Activated CD4-positive, alpha-beta T cell treated with anti-CD3 and anti-CD28 coated beads, Interleukin-2, amount 50 U/mL, for 16 hours (primary cell): ENCODE measurements around the gene TMEM81.

ENCODE experiments used
- DNase-seq: peaks from one replicate; pipeline ENCODE4 v3.0.0-alpha.2; 2020

Gene TMEM81, protein sequence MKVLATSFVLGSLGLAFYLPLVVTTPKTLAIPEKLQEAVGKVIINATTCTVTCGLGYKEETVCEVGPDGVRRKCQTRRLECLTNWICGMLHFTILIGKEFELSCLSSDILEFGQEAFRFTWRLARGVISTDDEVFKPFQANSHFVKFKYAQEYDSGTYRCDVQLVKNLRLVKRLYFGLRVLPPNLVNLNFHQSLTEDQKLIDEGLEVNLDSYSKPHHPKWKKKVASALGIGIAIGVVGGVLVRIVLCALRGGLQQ

DNA sequence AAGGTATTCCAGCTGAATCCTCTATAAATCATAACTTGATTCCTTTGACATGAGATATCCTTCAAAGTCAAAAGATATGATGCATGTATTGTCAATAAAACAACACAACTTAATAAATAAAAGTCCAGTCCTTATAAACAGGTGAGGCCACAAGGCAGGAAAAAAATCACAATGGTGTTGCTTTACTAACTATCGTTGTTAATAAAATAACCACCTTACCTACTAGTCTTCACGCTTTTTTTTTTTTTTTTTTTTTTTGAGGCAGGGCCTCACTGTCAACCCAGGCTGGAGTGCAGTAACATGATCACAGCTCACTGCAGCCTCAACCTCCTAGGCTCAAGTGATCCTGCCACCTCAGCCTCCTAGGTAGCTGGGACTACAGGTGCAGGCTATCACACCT lies at the start of gene TMEM81:
TSS of gene TMEM81 (minus strand) at position 101 of the 400 bp plus-strand sequence. CDS start 140 bp downstream, outside the sequence.
- DNase-seq: no peak

DNA sequence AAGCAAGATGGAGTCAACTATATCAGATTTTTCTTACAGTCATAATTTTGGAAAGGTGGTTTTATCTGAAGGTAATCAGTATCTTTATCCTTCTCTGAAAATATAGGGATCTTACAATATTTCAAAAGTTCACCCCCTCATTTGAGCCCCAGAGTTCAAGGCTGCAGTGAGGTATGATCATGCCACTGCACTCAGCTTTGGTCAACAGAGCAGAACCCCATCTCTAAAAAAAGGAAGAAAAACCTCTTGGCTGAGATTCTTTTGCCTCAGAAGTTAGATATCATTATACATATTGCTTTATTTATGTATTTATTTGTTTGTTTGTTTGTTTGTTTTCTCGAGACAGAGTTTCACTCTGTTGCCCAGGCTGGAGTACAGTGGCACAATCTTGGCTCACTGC lies 49.0 kb upstream of the TMEM81 start:
- DNase-seq: no peak

DNA sequence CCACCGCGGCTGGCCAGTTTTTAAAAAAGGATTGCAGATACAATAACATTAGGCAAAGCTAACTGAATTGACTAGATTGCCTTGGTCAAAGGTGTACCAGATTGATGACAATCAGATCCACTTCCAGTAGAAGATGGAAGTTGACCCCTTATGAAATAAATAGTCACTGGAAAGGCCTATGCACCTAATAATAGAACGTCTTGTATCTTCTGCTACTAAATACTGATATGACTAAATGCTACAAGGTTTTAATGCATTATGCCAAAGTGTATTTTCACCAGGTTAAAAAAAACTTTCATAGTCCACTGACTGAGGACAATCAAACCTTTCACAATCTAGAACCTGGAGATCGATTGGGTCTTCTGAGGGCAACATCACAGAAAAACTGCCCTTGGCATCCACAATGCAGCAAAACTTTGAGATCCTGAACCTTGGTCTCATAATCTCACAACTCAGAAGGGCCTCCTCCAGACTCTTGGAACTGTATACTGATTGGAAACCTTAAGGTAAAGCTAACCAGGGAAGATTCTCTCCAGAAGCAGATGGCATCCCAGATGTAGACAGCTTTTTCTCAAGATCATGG lies 45.3 kb upstream of the TMEM81 start:
- no peak for DNase-seq

DNA sequence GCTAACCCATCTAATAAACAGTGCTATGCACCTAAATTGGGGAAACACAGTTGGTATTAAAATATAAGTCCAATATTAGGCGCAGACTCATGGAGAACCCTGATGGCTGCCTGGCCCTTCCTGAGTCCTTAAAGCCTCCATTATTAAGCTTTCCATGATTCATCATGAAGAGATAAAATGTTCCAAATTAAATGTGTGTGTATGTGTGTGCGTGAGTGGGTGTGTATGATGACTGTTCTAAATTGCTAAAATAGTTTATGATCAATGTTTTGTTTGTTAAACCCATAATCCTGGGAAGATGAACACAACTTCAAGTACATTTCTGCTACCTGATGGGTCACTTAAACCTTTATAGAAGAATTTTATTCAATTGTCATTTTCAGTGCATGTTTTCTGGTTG lies 43.8 kb upstream of the TMEM81 start:
- DNase-seq: no peak

DNA sequence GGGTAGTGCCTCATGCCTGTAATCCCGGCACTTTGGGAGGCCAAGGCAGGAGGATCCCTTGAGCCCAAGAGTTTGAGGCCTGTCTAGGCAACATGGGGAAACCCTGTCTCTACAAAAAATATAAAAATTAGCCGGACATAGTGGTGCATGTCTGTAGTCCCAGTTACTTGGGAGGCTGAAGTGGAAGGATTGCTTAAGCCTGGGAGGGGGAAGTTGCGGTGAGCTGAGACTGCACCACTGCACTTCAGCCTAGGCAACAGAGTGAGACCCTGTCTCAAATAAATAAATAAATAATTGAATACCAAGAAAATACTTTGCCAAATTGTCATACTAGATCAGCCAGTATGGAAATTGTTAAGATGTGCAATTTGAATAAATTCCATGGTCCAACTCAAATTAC lies 43.4 kb upstream of the TMEM81 start:
- no peak for DNase-seq

DNA sequence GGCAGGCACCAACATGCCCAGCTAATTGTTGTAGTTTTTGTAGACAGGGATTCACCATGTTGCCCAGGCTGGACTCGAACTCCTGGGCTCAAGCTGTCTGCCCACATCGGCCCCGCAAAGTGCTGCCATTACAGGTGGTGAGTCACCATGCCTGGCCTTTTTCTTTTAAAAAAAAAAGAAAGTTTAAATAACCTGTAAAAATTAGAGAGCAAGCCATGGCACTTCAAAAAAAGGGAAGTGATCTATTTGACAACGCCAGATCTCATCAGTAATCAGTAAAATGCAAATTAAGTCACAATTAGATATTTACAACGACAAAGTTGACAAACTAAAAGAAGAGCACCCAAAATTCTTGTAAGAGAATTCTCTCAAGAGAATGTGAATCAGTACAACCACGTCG lies 40.5 kb upstream of the TMEM81 start:
- no peak for DNase-seq

DNA sequence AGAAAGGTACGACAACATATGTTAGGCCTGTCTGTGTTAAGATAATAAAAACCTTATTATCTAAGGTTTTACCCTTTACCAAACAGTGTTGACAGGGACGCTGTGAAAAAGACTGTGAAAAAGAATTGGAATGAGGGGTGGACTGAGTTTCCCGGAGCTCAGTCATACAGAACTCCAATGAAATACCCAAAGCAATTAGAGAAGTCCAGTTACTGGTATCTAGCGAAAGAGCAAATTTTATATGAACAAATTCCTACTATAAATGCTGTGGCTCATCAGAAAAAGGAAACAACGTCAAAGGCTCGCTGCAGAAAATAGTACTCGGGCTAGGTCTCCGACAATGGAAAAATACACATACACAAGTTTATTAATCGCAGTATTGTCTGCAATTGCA lies 38.2 kb upstream of the TMEM81 start:
- no peak for DNase-seq

DNA sequence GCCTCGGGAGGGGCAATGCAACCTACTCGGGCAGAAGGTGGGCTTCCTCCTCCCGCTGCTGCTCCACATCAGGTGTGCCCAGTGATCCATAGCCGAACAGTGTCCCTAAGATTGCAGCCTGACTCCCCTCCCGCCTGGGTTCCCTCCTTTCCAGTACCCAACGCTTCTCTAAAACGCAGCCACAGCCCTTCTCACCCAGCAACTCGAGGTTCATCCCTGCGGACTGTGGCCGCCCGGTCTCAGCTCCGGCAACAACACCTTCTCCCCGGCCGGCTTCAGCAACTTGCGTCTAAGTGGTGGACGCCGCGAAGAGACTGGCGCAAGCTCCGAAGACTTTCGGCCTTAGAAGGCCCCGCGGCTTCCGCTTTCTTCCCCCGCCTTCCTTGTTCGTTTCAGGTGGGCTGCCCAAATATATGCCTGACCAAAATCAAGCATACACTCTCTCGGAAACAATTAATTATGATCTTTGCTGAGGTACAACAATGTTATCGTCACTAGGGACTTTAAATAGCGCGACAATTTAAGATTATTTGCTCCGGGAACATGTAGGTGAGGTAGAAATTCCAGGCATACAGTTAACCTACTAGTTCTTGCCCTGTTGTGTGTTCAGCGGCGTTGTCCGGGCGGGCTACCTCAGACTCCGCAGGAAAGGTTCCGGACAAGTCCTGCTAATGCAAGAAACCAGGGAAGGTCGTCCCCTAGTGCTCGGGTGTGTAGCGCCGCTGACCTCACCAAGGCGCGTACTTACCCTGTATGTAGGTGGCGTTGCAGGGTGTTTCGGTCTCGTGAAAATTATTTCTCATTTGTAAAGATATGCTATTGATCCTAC lies 37.6 kb upstream of the TMEM81 start, which contains the start of gene RBBP5:
TSS of gene RBBP5 (minus strand) at position 319 of the 829 bp plus-strand sequence. CDS start at position 214, 105 bp downstream.
- DNase-seq: peak; percentile 97

DNA sequence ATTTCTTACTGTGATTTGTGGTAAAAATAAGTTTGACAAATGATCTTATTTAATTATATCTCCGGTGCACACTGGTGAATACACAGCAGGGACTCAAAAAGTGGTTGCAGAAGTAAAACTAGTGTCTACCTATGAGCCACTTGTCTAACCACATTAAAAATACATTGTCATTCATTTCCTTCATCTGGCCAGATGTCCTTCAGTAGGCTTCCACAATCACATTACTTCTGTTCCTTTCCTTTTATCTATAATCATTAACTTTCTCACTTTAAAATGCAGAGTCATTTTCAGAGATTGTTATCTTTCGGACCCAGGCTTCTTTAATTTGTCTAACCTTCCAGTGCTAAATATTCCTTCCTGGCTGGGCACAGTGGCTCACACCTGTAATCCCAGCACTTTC lies 34.5 kb upstream of the TMEM81 start:
- DNase-seq: no peak

DNA sequence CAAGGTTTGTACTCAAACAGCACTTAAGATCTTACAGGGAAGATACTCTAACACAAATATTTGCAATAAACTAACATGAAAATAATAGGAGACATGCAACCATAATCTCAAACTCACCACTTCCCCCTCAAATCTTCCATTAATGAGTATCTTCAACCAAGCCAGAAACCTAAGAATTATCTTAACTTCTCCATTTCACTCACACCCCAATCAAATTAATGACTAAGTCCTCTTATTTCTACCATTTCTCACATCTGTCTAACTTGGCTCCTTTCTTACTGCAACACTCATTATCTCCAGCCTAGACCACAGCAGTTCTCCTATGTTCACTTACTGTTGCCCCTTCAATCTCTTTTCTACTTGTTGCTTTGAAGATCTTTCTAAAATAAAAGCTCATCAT lies 27.1 kb upstream of the TMEM81 start:
- peak; percentile 4 for DNase-seq

DNA sequence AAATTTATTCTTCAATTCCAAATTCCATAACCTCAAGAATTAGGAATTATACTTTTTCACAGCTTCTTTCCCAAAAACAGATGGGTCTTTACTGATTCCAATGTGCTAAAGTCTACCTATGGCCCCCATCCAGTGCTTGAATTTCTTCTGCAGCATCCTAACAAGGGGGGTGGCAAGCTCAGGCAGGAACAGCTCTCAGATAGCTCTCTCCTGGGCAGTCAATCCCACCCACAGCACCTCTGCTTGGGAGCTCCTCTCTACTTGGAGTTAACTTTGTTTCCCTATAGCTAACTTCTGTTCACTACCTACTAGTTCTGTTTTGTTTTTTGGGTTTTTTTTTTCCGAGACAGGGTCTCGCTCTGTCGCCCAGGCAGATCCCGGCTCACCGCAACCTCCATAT lies 25.5 kb upstream of the TMEM81 start:
- DNase-seq: no peak

DNA sequence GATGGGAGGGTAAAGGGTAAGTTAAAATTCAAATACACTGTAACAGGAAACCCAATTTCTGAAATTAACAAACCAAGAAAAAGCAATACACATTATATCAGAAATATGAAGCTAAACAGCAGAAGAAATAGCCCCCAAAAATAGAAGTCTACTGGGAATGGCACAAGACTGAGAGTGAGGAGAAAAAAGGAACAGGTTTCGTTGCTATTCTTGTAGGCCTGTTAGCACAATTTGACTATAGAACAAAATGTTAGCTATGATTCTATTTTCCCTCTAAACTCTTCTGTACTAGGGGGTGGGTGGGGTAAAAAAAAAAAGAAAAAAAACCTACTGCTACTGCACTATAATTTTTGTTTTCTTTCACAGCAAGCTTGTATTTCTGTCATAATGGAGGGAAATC lies 25.0 kb upstream of the TMEM81 start:
- DNase-seq: no peak

DNA sequence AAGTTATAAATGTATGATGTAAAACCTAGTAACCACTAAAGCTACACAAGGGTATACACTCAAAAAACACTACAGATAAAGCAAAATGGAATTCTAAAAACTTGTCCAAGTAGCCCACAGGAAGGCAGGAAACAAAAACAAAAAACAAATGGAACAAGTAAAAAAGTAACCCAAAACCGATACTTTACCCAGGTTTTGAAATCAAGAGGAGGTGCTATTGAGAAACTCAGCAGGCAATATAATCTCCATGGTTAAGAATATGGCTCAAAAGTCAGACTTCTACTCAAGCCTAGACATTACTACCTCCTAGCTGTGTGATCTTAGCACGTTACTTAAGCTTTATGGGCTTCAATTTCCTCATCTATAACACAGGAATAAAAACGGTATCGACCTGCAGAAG lies 24.2 kb upstream of the TMEM81 start:
- DNase-seq: no peak

DNA sequence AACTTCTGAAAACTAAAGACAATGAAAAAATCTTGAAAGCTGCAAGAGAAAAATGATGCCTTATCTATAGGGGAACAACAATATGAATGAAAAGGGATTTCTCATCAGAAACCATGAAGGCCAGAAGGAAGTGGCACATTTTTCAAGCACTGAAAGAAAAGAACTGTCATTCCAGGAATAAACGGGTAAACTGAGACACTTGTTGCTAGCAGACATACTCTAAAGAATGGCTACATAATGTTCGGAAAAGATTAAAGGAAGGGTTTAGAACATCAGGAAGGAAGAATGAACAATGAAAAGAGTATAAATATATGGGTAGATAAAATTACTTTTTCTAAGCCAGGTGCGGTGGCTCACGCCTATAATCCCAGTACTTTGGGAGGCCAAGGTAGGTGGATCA lies 23.1 kb upstream of the TMEM81 start:
- no peak for DNase-seq

DNA sequence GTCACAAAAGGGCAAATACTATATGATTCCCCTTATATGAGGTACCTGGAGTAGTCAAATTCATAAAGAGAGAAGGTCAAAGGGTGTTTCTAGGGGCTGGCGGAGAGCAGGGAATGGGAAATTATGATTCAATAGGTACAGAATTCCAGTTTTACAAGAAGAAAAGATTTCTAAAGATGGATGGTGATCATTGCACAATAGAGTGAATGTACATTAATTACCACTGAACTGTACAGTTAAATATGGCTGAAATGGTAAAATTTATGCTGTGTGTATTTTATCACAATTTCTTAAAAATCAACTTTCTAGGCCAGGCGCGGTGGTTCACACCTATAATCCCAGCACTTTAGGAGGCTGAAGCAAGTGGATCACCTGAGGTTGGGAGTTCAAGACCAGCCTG lies 18.1 kb upstream of the TMEM81 start:
- no peak for DNase-seq

DNA sequence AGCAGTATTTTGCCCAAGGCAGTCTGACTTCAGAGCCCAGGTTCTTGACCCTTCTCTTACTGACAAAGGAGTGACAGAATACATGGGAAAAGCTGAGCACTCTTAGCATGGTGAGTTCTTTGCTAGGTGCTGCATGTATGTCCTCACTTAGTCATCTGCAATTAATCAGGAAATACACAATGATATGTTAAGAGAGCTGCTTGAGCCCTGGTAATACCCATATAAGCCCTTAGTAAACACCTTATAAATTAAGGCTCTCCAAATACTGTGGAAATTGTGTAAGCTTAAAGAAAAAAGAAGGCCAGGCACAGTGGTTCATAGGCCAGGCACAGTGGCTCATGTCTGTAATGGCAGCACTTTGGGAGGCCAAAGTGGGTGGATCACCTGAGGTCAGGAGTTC lies 14.0 kb upstream of the TMEM81 start:
- no peak for DNase-seq

DNA sequence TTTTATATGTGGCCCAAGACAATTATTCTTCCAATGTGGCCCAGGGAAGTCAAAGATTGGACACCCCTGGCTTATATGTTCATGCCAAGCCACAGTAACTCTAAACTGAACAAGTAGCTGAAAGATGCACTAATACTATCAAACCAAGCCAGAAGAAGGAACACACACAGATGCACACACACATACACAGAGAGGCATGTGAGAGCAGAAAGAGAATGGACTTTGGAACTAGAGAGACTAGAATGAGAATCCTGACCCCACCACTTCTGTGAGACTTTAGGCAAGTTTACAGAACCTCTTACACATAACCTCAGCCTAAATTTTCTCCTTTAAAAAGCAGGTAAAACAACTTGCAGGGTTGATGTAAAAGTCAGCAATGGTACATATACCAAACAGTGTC lies 11.2 kb upstream of the TMEM81 start:
- no peak for DNase-seq

DNA sequence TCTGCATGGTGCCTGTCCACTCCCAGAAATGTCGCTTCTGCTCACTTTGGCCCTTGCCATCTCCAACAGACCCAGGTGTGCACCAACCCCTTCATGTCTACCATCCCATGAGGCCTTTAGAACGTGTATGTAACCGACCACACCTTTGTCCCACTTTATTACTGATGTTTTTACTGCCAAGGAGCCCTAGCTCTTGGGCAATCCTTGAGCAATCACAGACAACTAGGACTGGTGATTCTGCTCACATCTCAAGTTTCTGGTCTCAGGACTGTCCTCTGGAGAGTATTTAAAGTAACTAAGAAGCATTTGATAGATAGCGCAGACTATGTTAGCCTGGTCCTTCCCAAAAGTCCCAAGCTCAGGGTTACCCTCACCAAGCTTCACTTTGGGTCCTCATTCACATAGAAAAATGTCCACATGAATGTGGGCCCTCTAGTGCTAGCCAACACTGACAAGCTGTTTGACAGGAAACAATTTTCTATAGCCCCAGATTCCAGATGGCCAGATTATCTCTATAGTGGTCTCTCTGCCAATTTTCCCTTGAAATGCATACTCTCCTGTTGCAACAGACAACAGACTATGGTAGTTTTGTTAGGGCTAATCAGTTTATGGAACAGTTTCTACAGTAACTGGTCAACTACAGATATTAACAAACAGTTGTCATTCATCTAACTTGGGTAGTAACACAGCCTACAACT lies 6.9 kb upstream of the TMEM81 start:
- no peak for DNase-seq

DNA sequence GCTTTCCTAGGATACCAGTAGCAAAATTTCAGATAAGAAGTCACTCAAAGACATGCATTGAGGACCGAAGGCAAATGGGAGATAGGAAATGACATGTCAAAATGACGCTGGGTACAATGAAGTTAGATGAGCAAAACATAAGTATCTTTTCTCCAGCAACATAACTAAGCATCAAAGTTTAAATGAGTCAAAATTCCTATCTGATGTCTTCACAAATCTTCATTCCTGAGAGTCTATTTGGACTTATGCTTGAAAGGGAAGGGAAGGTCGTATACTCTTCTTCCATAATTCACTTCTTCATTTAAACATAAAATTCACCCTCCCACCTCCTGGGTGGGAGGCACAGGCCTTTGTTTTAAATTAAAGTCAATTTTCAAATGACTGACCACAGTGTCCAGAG lies 4.1 kb upstream of the TMEM81 start:
- DNase-seq: no peak

DNA sequence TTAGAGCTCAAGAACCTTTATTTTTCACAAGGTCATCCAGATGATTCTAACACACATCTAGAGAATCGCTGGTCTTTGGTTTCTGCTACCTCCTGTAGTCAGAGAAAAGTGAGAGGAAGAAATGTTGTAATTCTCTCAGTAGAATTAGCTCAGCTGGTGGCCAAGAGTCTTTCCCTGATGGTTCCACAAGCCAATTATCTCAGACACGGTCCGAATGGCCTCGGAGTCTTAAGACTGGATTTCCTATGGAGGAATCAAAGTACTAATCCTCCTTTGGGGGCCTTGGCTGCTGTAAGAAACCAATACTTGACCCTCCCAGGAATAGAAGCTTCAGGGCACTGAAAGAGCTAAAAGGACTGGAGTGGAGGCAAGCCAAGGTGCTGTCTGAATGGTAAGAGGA lies 1.8 kb downstream of the TMEM81 start:
- no peak for DNase-seq

DNA sequence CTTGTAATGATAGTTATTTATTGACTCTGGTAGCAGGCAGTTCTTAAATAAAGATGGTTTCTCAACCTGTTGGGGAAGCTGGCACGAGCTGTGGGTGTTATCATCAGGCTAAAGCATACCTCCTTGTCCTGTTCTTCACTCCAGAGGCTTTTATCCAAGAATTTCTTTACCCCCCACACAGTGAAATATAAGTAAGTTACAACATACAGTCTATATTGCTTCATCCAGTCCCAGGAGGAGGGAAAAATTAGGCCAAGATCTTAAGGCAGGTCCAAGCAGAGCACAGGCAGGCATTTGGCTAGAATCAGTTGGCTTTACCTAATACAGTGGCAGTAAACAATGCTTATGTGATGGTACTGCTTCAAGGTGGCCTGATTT lies 6.3 kb downstream of the TMEM81 start:
- DNase-seq: no peak

DNA sequence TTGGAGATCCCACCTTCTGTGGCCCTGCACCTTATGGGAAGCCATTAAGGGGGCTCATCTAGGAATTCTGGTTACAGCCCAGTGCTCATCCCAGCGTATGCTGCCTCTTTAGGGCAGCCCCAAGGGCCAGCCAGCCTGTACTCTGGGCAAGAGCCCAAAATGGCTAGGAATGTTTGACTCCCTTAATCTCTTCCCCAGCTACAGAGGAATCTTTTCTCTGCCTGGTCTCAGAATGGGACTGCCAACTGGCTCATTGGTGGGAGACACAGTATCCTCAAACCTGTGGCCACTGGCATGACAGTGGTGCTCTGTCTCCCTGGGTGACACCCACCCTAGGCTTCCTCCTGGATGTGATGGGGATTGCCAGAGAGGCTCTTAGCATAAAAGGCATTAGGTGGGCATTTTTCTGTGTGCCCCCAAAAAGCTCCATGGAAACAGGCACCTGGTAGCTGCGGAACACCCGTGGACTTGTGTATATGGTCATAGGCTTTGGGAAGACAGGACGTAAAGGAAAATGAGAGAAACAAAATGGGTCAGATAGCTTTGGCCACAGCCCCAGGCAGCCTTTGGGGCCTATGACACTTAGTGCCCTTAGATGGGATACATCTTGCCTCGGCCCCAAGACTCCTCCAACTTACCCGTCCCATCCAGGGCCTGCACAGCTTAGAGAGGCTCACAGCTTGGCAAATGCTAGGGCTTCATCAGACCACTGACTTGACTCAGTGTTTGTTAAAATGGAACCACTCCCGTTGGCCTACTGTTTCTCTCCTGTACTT lies 6.9 kb downstream of the TMEM81 start:
- no peak for DNase-seq

DNA sequence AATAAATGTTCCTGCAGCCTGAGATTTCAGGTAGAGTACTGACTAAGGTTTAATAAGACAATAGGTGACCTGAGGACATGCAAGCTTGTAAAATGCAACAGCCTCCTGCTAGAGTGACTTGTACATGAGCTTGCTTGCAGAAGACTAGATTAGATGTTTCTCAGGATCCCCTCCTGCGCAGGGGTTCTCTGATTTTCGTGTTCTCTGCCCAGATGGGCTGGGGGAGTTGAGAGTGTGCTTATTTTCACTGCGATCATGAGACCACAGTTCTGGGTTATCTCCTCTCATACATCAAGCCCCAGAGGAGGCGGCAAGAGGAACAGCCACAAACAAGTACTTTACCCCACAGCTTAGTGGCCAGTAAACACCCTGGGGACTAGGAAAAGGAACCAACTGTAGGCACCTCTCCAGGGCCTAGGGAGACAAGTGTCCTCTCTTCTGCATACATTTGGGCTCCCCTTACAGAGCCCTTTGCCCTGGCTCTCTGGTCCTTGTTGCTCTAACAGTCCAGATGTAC lies 8.0 kb downstream of the TMEM81 start:
- DNase-seq: no peak
